ENCODE measurements around the gene PPP3R2.

GRCh38 chr9:101569741-101570501 is 24.8 kb downstream of the PPP3R2 start:
- TF ChIP-seq MAX (IDR thresholded peaks at IDR 0.05; ENCODE audit: low read depth, low read length) (no peak), POU2F2 (IDR thresholded peaks at IDR 0.05; ENCODE audit: borderline replicate concordance, low read depth, low read length) (no peak), CTCF (IDR thresholded peaks at IDR 0.05 in 2 of 3, conservative IDR thresholded peaks at IDR 0.05 in 1 of 3; ENCODE audit: control insufficient read depth in 2 of 3, extremely low read depth in 1 of 3, insufficient read depth in 1 of 3, low read depth in 3 of 3, low read length in 3 of 3) (no peak), PAX8 (IDR thresholded peaks at IDR 0.05) (no peak), EZH2 (IDR thresholded peaks at IDR 0.05; ENCODE audit: borderline replicate concordance, control insufficient read depth, low read depth, low read length) (no peak), PRDM15 (CRISPR knock-in tag; IDR thresholded peaks at IDR 0.05) (no peak), CHD2 (IDR thresholded peaks at IDR 0.05; ENCODE audit: borderline replicate concordance, low read depth, low read length) (no peak), ASH2L (IDR thresholded peaks at IDR 0.05; ENCODE audit: borderline replicate concordance, low read depth) (no peak)
